GM21423 (cell line): ENCODE measurements around the gene RFX1.
"Not testable (repeated sequence)": the region's sequence is repeated elsewhere in the genome, so short reads cannot be mapped to it uniquely, and the experiment has no call there.

Experiments
- ATAC-seq: cut with Tn5 transposase; IDR thresholded peaks from one replicate; pipeline ENCODE4 v1.9.1; 2021; ENCODE audit warnings: mild to moderate bottlenecking, moderate library complexity; ENCODE audit not compliant: unreplicated experiment

RFX1 gene

DNA sequence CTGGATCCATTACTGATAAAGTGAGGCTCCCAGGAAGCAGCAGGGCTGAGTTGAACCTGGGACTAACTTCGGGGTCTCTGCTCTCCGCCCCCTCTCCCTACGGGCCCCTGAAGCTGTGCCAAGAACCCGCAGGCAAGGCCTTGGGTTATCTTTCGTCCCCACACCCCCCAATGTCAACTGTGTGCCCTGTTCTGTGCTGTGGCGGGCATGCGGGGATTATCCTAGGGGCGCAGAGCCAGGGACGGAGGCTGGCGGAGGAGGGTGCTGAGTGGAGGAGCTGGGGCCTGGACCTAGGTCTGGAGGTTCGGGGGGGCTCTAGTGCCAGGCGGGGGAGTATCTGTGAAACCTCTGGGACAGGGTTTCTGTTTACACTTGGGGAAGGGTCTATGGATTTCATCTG lies 26.4 kb downstream of the RFX1 start:
- no peak for ATAC-seq

DNA sequence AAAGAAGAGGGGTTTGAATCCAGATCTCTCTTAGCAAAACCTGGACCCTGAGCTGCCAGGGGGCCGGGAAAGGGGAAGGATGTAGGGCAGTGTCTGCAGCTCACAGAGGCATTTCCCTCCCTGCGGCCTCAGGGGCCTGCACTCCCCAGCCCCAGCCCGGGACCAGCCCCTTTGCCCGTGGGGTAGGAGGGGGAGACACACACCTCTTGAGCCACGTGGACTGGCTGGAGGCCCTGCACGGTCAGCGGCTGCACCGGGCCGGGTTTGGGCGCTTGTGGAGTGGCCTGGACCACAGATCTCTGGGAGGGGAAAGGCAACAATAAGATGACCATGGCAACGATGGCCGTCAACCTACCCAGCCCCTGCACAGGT lies 26.9 kb downstream of the RFX1 start:
- no peak for ATAC-seq

DNA sequence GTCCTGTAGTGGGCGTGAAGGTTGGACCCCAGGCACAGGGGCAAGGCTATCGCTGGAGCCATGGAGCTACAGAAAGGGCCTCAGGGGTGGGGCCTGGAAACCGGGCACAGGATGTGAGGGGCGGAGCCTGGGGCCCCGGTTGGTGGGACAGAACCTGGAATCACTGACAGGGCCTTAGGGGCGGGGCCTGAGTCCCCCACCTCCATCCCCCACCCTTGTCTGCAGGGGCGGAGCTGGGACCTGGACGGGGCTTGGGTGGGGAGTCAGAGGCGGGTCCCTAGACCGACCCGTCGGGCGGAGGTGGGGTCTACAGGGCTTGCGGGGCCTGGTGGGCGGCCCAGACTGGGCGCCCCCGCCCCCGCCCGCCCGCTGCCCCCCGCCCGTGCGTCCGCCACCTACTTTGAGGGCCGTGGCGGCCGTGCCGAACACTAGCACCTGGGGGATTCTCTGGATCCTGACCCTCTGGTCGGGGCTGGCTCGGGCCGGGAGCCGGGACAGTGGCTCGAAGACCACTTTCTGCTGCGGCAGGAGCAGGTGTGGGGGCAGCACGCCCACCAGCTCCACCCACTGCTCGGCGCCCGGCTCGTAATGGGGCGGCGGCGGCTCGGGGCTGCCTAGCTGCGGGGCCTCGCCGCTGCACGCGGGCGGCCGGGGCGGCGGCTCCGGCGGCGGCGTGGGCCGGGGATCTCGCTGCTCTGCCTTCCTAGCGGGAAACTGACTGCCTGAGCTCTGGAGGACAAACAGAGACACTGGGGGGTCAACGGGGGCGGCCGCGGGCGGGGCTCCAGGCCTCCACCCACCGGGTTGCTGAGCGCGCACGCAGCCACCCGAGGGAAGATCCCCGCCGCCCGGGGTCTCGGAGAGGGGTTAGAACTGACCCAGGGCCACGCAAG lies 27.5 kb downstream of the RFX1 start:
- ATAC-seq: no peak

DNA sequence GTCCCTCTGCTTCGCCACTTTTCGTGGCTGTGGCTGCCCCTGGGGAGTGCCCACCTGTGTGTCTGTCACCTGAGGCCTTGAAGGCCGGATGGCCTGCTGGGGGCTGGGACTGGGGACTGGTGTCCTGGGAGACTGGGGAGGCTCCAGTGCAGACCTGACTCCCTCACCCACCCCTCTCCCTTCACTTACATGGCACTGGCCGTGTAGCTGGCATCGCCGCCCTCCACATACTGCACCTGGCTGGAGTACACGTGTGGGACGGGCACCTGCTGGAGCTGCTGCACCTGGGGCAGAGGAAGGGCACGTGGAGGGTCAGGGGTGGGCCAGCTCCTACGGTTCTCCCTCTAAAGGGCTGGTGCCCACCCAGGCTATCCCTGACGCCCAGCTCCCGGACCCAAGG lies 28.3 kb downstream of the RFX1 start:
- no peak for ATAC-seq

DNA sequence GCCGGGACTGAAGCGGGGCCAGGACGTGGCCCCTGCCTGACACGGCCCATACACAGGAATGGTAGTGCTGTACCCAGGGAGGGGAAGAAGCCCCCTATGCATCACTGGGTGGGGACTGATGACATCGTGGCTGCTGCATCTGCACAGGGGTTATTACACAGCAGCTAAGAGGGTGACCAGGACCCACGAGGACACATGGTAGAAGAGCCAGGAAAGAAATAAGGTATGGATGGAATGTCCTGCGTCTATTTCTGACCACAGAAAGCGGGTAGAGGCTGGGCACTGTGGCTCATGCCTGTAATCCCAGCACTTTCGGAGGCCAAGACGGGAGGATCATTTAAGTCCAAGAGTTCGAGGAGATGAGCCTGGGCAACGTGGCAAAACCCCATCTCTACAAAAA lies 29.7 kb downstream of the RFX1 start:
- no peak for ATAC-seq

DNA sequence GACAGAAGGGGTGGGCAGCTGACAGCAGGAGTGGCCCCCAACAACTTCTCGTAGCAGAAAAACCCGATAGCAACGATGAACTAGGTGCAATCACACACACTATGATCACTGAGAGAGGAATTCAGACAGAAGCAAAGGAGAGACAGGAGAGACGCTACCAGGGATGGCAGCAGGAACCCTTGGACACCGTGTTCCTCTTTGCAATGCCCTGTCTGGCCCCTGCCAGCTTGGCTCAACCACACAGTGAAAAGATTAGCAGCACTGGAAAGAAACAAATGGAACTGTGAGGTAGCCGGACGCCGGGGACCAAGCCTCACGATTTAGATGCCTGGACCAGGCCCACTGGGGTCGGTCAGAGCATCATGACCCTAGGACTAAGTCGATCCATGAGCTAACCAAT lies 30.2 kb downstream of the RFX1 start:
- ATAC-seq: no peak

DNA sequence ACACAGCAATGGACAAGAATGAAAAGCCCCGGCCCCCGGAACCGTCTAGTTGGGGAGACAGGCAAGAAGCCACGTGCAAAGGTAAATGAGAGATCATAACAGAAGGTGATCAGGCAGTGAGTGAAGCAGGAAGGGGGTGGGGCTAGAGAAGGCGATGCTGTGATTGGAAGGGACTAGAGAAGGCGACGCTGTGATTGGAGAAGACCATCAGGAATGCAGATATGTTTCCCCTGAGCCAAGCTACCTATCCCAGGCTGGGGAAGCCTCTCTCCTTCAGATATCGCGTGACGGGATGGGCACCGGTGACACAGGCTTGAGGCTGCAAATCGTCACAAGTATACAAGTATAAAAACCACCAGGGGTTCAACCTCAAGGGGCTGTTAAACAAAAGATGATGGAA lies 32.0 kb downstream of the RFX1 start:
- no peak for ATAC-seq

DNA sequence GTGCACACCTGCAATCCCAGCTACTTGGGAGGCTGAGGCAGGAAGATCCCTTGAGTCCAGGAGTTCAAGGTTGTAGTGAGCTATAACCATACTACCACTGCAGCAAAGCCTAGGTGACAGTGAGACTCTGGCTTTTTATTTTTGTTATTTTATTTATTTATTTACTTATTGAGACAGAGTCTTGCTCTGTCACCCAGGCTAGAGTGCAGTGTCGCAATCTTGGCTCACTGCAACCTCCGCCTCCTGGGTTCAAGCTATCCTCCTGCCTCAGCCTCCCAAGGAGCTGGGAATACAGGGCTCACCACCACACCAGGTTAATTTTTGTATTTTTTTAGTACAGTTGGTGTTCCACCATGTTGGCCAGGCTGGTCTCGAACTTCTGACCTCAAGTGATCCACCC lies 32.6 kb downstream of the RFX1 start:
- not testable (repeated sequence) for ATAC-seq

DNA sequence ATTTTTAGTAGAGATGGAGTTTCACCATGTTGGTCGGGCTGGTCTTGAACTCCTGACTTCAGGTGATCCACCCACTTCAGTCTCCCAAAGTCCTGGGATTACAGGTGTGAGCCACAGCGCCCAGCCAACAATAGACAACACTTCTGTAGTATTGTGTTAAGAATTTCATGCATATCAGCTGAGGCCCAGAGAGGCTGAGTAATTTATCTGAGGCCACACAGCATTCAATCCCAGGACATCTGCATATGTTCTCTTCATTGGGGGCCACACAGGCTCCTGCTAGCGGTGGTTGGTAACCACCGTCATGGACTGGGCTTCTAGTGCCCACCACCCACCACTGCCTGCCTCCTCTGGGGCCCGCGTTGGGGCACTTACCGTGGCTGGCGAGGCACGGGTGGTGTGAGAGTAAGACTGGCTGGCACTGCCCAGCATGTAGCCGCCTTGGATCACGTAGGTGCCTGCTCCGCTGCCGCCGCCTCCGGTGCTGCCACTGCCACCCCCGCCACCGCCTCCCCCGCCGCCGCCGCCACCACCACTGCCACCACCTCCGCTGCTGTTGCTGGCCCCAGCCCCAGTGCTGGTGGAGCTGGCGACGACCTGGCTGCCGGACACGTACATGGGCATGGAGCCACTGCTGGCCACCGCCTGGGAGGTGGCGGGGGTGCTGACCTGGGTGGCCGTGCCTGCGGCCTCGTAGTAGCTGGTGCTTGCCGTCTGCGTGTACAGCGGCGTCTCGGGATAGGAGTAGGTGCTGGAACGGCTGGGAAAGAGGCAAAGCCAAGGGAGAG lies 33.6 kb downstream of the RFX1 start:
- ATAC-seq: no peak

DNA sequence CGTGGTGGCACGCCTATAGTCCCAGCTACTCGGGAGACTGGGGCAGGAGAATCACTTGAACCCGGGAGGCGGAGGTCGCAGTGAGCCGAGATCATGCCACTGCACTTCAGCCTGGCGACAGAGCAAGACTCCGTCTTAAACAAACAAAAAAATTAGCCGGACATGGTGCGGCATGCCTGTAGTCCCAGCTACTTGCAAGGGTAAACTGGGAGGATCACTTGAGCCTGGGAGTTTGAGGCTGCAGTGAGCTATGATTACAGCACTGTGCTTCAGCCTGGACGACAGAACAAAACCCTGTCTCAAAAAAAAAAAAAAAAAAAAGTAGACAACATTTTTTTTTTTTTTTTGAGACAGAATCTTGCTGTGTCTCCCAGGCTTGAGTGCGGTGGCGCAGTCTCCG lies 34.3 kb downstream of the RFX1 start:
- ATAC-seq: not testable (repeated sequence)

DNA sequence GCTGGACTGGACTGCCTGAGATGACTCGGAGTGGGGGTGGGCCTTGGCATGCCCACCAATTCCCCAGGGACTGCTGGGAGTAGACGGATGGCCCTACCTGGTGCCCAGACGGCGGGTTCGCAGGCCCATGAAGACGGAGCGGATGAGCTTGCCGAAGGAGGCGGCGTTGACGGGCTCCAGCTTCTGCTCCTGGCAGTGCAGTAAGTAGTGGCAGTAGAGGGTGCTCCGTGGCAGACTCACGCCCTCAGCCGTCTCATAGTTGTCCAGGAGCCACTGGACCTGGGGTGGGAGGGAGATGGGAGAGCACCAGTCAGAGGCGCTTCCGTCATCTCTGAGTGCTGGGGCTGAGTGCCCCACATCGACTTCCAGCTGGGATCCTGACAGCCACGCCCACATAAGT lies 36.2 kb downstream of the RFX1 start:
- no peak for ATAC-seq

DNA sequence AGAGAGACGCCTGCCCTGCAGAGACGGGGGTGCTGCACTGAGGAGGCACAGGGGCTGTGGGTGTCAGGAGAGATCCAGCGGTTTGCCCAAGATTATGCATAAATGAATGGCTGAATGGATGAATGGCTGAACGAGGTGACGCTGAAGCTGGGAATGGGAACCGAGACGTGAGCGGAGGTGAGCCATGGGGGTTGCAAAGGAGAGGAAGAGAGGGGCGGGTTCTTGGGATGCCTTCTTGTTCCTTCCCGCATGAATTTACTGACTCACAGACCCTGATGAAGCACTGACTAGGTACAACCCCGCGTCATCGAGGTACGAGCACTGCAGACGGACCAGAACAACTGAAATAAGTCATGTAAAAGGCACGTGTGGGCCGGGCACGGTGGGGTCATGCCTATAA lies 37.1 kb downstream of the RFX1 start:
- no peak for ATAC-seq

DNA sequence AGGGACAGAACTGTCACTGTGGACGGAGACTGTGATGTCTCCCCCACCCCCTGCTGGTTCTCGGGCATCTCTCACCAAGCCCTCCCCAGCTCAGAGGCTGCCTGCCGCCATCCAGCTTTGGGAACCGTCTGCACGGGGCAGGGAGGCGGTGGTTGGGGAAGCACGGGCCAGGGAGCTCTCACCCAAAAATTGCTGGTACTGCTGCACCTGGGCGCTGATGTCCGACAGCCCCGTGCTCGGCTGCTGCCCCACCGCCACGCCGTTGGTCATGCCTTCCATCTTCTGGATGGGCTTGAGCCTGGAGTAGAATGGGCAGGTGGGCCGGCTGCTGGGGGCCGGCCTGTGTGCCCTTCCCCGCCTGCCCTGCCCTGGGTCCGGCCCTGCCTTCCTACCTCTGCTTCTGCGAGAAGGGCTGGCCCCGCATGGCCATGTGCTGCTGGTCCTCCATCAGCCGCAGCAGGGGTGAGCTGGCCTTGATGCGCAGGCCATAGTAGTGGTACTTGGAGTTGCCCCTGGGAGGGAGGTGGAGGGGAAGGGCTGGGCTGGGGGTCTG lies 37.7 kb downstream of the RFX1 start:
- no peak for ATAC-seq

DNA sequence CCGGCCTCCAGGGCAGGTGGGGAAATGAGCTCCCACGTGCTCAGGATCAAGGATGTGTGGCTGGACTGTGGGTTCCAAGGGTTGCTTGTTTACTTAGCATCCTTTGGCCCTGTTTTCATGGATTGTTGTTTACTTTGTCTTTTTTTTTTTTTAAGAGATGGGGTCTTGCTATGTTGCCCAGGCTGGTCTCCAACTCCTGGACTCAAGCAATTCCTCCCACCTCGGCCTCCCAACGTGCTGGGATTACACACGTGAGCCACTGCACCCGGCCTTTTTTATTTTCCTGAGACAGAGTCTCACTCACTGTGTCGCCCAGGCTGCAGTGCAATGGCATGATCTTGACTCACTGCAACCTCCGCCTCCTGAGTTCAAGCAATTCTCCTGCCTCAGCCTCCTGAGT lies 38.9 kb downstream of the RFX1 start:
- not testable (repeated sequence) for ATAC-seq

DNA sequence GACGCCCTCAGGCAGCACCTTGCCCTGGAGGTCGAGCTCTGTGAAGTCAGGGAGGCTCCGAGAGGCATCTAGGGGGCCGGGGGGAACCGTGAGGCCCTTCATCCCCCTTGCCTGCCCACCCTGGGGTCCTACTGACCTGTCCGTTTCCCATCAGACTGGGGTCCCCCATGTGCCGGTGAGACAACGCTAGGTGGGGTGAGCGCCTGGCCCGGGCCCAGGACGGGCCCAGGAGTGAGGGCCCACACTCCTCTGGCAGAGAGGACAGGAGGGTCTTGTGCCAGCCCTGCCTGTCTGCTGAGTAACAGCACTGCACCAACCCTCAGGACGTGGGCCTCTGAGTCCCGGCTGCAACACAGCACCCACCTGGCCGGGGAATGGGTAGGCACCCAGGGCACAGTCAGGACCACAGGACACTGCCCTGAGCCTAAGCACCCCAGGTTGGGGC lies 39.4 kb downstream of the RFX1 start:
- ATAC-seq: no peak

DNA sequence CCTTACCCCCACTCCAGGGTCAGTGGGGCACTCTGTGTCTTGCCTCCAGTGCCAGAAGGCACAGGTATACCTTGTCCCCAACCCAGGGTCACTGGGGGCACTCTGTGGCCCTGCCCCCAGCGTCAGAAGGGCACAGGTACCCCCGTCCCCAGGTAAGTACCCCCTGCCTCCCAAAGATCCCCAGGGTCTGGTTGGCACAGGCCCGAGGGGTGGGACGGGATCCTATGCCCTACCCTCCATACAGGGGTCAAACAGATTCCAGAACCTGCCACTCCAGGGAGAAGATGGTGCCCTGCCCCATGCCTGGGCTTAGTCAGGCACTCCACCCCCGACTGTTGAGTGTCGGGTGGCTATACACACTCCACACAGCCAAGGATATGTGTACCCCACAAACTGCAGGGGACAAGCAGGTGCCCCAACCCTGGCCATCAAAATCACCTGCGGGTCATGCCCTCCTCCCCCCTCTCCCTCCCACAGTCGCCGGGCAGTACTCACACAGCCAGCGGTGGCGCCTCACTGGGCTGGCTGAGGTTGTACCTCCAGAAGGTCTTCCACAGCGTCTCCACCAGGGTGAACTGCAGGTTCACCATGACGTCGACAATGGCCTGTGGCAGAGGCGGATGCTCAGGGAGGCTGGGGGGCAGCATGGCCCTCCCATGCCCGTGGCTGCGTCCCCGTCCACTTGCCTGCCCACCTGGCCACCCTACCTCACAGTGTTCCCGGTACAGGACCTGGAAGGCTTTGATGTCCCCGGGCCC lies 40.0 kb downstream of the RFX1 start:
- no peak for ATAC-seq

DNA sequence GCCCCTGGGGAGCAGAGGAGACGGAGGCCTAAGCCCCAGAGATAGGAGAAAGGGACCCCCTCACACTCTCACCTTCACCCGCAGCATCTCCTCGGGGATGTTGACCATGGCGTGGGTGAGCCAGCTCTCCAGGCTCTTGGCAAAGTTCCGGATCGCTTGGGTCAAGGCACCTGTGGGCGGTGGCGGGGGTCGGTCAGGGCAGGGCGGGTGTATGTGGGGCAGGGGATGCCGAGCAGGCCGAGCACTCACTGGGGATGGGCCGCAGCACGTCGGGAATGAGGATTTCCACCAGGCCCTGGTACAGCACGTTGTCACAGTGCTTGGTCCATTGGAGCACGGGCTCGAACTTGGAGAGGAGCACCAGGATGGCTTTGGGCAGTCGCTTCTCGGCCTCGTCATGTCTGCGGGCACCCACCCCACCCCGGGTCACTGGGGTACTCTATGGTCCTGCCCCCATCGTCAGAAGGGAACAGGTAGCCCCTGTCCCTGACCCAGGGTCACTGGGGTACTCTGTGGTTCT lies 40.7 kb downstream of the RFX1 start:
- ATAC-seq: no peak

DNA sequence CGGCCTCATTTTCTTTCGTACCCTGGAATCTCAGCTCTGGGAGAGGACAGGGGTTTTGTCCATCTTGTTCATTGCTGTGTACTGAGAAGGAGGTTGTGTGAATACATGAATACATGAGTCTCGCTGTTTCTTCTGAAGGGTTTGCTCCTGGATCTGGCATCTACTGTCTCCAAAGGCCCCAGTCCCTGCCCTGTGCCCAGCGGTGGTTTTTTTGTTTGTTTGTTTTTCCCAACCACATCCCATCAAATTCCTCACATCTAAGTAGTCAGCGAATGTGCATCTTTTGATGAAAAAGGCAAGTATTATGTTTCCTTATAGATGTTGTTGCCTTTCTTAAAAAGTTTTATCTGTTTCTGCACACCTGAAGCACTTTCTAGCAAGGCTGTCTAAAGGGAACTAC lies 41.3 kb downstream of the RFX1 start:
- no peak for ATAC-seq

DNA sequence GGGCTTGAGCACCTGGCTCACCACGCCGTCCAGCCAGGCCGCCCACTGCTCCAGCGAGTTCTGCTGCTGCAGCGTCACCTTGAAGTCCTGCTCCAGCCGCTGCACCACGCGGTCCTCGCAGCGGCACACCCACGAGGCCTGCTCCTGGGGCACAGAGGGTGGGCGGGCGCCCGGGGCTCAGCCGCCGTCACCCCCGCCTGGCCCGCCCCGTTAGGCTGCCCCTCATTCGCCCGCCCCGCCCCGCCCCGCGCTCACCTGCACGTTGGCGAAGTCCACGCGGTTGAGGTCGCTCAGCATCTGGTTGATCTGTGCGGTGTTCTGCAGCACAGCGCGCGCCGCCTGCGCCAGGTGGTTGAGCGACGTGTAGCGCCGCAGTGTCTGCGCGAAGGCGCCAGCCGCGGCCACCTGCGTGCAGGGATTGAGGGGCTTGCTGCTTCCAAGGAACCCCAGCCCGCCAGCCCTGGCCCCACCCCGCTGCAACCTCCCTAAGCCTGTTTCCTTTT lies 42.5 kb downstream of the RFX1 start:
- no peak for ATAC-seq

DNA sequence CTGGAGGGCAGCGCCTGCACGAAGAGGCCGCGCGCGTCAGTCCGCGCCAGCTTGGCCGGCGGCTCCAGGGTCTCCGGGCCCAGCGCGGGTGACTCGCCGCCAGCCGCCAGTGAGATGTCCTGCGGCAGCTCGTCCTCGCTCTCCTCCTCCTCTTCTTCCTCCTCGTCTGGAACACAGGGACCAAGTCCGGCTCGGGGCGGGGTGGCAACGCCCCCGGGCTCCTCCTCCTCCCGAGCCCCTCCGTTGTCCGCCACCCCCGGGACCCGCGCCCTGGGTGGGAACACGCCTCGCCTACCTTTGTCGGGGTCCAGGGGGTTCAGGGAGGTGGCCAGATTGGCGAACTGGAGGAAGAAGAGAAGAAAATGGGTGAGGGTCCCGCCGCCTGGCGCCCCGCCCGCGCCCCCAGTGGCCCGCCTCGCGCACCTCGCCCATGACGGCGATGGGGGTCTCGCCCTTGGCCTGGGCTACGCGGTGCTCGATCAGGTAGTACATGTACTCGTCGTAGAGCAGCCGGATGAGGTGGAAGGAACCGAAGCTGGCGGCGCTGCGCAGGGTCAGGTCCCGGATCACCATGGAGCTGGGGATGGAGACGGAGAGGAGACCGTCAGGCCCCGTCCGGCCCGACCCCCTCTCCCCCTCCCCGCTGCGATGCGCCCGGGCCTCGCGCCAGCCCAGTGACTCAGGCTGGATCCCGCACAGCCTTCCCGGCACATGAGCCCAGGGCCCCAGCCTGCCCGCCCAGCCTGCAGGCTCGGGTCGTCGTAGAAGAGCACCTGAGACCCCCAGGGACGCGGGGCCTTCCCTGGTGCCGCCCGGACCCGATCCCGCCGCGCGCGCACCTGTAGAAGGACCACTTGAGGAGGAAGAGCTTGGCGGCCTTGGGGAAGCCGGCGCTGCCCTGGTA lies 43.2 kb downstream of the RFX1 start:
- no peak for ATAC-seq
